ENCODE results near the gene ARL8B. TPM values are rescaled to one million over a fixed set of nuclear protein-coding genes. Genes with fewer than 3 reads are reported as not detected.

Gene ARL8B
- polyA plus RNA-seq, 1 of the 3 experiments (the other 2 are of a cell fraction): 21.9 TPM

GRCh38 chr3:5134019-5134391 is 11.9 kb downstream of the ARL8B start (continued):
- TF ChIP-seq FOXJ3 (CRISPR knock-in tag; IDR thresholded peaks at IDR 0.05): no peak

- no peaks in the 10 kb centered on the region for H3K27me3 ChIP-seq (ENCODE audit: insufficient read depth)
- 96% methylated on average over 3 of the region's 3 CpGs for WGBS (ENCODE audit: low lambda C conversion rate)
- H3K4me3 ChIP-seq (ENCODE audit: low read depth in 2 of 2, low read length in 1 of 2): no peak overlapping the region
- peaks cover 10 to 22% of the 10 kb centered on the region in 2 experiments; a peak in 3 of 4 replicates for H3K4me1 ChIP-seq (ENCODE audit: control insufficient read depth in 1 of 2, insufficient read depth in 2 of 2, low read depth in 1 of 2, low read length in 1 of 2)
- peaks cover 72% of the 10 kb centered on the region for H4K20me1 ChIP-seq (ENCODE audit: insufficient read depth)
- H3K79me2 ChIP-seq (ENCODE audit: insufficient read depth): peaks cover 100% of the 10 kb centered on the region
- no peak for DNase-seq
- no peak overlapping the region for H3K9ac ChIP-seq
- no peak overlapping the region for H3K27ac ChIP-seq (ENCODE audit: low read depth in 2 of 2, low read length in 1 of 2)
- no peak overlapping the region for H3K4me2 ChIP-seq
- no peak overlapping the region for H2AFZ ChIP-seq (ENCODE audit: low read depth)
- ChIA-PET CTCF (no interaction called here), POLR2A (no interaction called here)
- H3K9me2 ChIP-seq: no peaks in the 10 kb centered on the region
- peaks cover 23% of the 10 kb centered on the region for H3F3A ChIP-seq (replicated peaks; ENCODE audit: insufficient read depth)
- TF ChIP-seq USF1 (IDR thresholded peaks at IDR 0.05; ENCODE audit: borderline replicate concordance, low read depth) (no peak), POLR2AphosphoS5 (IDR thresholded peaks at IDR 0.05; ENCODE audit: low read depth, low read length) (no peak), USF2 (IDR thresholded peaks at IDR 0.05; ENCODE audit: borderline replicate concordance, low read depth, low read length) (no peak), EZH2phosphoT487 (IDR thresholded peaks at IDR 0.05; ENCODE audit: borderline replicate concordance, low read depth) (no peak), GATA2 (CRISPR knock-in tag; IDR thresholded peaks at IDR 0.05) (no peak), EP300 (IDR thresholded peaks at IDR 0.05; ENCODE audit: borderline replicate concordance in 1 of 2, low read depth in 1 of 2, low read length in 1 of 2) (no peak), MXI1 (IDR thresholded peaks at IDR 0.05; ENCODE audit: low read depth, low read length) (no peak), FOXM1 (IDR thresholded peaks at IDR 0.05; ENCODE audit: low read depth) (no peak), TAF1 (IDR thresholded peaks at IDR 0.05; ENCODE audit: borderline replicate concordance, low read depth, low read length) (no peak), IRF3 (IDR thresholded peaks at IDR 0.05; ENCODE audit: low read depth, low read length) (no peak), ZBTB33 (IDR thresholded peaks at IDR 0.05; ENCODE audit: borderline replicate concordance, low read depth) (no peak), ELF1 (IDR thresholded peaks at IDR 0.05) (no peak), SIN3A (IDR thresholded peaks at IDR 0.05; ENCODE audit: borderline replicate concordance, low read depth, low read length) (no peak), TEAD4 (IDR thresholded peaks at IDR 0.05; ENCODE audit: borderline replicate concordance, insufficient read depth) (no peak)
- no peaks in the 10 kb centered on the region for H3K9me3 ChIP-seq
- H3K36me3 ChIP-seq (replicated peaks in 1 of 2; ENCODE audit: control insufficient read depth in 1 of 2, insufficient read depth in 2 of 2, low read length in 1 of 2): no peaks in the 10 kb centered on the region
Observed at GRCh38 chr3:5134499-5134898, 12.4 kb downstream of the ARL8B start.
